ENCODE data around the gene CEBPB.

CEBPB gene

DNA sequence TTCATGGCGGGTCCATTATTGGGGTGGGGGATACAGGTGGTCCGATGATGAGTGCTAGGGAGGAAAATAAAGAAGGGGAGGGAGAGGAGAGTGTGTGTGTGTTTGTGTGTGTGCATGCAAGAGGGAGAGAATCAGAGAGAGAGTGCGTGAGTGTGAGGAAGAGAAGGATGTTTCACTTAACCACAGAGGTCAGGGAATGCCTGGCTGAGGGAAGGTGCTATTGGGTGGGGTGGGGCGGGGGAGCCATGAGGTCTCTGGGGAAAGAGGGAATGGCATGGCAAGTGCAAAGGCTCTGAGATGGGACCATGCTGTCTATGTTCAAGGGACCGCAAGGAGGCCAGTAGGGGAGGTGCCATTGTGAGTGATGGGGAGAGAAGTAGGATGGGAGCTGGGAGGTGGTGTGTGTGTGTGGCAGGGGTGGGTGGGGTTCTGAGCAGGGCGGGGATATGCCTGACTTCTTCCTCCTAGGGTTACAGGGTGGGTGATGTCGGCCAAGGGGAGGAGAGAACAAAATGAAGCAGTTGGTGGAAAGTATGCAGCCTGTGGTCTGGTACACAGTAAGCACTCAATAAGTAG is 23.0 kb downstream of the CEBPB start:
- no peak for DNase-seq (ENCODE audit: low read depth in 2 of 2)

DNA sequence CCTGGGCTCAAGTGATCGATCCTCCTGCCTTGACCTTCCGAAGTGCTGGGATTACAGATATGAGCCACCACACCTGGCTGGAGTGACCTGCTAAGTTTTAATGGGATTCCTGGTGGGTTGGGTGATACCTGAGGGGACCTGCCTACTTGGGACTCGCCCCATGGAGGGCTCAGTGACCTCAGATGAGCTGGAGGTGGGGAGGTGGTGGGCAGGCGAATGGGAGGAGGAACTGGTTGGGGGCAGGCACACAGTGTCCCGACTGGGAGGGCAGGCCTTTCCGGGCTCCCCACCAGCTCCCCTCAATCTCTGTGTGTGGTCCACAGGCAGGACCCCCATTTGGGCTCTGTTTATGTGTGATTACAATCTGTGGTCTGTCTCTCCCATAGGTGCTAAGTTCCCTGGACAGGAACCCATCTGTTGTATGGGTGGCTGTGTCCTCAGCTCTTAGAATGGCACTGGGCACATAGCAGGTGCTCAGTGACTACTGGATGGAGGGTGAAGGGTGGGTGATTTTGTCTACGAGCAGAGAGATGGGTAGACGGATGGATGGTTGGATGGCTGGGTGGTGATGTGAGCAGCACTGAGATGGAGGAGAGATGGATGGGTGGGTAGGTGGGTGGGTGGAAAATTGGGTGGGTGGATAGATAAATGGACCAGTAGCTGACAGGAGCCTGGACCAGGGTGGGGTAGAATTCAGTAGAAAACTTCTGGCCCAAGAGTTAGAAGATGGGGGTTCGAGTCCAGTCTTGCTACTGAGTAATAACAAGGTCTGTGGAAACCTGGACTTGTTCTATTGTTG is 23.8 kb downstream of the CEBPB start:
- DNase-seq (ENCODE audit: low read depth in 2 of 2): no peak

DNA sequence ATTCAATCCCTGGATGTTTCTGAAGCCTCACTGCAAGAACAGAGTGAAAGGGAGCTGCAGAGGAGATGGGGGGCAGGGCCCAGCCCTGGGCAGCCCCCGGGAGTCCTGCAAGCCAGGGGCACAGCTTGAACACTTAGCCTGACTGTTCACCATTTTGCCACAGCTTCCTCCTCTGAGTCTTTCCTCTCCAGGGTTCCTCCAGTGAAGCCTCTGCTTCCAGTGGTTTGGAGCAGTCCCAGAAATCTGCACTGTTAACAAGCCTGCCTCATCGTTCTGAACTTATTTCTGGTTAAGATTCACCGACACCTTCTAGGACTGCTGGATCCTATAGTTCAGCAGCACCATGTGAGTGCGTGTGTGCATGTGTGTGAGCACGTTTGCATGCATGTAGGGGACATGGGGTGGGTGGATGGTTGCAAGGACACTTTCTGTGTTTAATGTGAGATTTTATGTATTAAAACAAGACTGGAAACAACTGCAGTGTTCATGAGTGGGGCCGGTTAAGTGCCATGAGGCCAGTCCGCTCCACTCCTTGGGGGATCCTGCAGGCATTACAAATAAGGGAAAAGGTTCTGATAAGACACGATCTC is 24.6 kb downstream of the CEBPB start:
- DNase-seq (ENCODE audit: low read depth in 2 of 2): no peak

DNA sequence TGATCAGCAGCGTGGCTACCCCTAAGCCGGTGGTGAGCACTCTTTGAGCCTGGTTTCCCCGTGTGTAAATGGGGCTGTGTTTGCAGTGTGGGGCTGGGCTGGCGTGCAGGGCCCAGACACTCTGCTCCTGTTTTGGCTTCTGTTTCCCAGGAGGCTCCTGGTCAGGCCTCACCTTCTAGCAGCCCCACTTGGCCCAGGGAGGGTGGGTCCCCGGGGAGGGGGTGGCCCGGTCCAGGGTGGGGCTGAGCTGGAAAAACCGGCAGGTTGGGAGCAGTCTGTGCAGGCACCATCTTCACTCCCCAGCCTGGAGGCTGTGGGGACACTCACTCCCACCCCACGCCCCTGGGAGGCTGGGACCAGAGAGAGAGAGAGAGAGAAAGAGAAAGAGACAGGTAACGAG is 25.3 kb downstream of the CEBPB start:
- no peak for DNase-seq (ENCODE audit: low read depth in 2 of 2)

DNA sequence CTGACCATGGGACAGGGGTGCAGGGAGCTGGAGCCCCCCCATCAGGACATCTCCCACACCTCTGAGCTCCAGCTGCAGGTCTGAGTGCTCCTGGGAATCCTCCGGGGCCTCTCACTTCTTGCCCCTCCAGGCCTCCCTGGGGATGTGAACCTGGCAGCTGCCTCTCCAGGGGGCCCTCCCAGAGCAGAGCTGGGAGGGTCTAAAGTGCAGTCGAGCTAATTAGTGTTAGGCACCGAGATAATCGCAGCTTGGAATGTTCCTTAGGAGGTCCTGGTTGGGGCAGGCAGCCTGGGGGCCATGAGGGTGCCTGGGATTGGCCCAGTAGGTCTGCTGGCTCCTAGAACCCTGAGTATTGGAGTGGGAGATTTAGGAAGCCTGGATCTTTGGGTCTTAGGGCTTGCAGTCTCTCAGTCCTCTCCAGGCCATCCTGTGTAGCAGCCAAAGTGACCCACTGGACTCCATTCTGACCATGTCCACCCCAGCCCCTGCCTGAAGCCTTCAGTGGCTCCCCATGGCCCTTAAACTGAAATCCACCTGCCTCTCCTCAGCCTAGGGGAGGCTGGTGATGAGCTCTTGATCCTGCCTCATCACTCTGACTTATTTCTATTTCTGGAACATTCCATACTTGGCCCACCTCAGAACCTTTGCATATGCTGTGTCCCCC is 26.0 kb downstream of the CEBPB start:
- DNase-seq (ENCODE audit: low read depth in 2 of 2): no peak

DNA sequence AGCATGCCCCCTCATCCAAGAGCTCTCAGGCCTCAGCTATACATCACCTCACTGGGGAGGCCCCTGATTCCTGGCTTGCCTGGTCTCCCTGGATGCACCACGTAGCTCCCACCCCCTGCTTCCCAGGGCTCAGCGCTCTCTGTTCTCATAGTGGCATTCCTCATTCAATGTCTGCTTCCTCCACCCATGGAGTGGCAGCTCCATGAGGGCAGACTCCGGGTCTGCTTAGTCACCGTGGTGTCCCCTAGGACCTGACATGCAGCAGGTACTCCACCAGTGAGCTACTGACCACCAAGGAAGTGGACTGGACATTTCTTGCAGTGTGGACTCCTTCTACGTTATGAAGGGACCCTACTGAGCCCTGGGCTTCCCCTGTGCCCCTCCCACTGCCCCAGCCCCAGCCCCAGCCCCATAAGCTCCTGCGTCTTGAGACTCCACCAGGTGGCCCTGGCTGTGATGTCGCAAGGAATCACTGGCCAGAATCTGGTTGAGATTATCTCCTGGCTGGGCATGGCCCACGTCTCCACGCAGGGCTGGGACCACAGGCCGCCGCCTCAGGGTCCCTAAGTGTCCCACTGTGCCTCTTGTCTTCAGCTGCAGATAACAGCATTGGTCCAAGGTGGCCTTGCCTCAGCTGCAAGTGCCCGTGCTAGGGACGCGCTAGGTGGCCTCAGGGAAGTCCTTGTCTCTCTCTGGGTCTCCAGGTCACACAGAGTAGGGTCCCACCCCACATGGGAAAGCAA is 26.7 kb downstream of the CEBPB start:
- no peak for DNase-seq (ENCODE audit: low read depth in 2 of 2)

DNA sequence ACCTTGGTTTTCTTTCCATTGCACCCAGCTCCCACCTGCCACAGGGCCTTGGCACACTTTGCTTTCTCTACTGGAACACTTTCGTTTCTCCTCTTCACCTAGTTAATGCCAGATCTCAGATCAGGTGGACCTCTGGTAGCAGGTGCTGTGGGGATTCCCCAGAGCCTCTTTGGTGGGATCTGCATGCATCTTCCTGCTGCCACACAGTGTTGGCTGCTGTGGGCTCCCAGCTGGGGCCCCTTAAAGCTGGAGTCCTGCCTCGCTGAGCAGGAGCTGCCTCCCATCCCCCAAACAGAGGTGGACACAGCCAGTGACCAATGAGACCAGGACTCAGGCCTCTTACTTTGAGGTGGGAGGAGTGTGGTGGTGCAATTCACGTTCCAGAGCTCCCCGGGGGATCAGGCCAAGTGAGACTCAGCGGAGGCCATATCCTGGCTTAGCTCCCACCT is 28.4 kb downstream of the CEBPB start:
- no peak for DNase-seq (ENCODE audit: low read depth in 2 of 2)

DNA sequence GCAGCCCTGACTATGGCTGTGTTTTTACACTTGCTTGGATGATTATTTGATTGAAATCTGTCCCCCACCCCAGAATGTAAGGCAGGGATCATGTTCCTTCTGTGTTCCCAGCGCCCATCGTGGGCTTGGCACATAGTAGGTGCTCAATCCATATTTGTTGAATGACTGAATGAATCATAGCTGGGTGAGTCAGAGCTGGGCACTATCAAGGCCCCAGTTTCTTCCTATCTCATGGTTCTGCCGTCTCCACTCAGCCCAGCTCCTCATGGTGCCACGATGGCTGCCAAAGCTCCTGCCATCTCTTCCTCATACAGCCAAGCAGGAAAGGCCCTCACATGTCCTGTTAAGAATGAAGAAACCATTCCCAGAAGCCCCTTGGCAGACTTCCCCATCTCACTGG is 29.0 kb downstream of the CEBPB start:
- DNase-seq (ENCODE audit: low read depth in 2 of 2): no peak

DNA sequence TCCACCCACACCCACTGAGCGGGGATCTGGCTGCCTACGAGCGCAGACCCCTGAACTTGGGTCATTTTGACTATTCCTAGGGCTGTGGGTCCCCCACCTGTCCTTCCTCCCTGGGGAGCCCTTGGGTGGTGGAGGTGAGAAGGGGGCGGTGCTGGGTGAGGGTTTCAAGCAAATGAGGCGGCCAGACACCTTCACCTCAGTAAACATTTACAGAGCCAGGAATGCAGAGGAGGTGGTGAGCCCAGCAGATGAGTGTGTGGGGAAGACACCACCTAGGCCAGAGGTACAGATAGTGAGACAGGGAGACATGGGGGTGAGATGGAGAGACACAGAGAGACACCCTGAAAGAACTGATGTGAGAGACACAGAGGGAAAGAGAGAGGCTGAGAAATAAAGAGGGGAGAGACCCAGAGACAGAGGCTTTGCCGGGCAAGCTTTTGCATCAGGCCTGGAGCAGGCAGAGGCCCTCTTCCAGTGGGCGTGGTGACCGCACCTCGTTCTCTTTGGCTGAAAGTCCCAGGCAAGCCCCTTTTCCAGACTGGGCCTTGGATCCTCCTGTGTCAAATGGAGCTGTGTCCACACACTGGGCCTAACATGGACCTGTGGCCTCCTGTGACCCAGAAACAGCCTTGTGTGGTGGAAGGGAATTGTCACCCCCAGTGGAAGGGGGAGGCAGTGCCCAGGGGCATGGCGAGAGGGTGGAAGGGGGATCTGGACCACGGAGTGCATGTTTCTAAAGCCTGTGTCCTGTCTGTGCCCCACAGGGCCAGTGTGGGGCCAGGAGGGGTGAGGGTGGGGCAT is 29.7 kb downstream of the CEBPB start:
- no peak for DNase-seq (ENCODE audit: low read depth in 2 of 2)

DNA sequence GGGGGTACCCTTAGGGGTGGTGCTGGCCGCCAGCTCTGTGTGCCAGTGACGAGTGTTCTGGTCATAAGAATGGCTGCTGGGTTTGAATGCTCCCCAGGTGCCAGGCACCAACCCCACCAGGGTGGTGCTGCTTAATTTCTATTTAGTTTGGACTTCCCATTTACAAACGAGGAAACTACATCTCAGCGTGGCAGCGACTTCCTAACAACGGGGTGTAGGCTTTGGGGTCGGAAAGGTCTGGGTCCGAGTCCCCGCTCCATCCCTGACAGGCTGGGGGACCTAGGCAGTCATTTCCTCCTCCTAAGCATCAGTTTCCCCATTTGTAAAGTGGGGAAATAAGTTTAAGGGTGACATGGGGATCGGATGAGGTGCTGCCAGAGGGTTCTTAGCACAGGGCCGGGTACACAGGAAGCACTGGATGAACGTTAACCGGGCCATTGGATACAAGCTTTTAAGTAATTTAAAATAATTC is 30.3 kb downstream of the CEBPB start:
- DNase-seq (ENCODE audit: low read depth in 2 of 2): no peak

DNA sequence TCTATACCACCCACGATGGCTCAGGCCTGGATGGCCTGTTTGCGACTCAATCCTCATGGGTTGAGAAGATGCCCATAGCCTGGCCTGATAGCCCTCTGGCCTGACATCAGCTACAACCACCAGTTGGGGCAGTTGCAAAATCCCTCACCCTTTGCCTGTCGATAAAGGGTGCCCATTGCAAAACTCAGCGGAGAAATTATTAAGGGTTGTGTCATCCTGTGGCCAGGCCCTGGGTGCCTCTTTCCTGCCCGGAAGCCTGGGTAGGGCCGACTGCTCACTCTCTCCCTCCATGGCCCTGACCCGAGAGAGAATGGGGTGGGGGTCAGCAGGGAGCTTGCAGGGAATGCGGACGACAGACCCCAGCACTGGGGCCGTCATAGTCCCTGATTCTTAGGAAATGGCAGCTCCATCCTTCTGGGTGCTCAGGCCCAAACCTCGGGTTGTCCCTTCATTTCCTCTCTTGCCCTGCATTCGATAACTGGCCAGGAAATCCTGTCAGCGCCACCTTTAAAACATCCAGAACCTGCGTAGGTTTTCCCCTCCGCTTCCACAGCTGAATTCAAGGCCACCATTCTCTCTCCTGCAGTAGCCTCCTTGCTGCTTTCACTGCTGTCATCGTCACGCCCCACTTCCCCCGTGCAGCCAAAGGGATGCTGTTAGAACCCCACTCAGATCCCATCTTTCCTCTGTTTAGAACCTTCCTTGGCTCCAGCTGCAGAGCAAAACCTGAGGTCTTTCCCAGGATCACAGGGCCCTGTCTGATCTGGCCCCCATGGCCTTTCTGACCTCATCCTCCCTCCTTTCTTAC is 31.1 kb downstream of the CEBPB start:
- DNase-seq (ENCODE audit: low read depth in 2 of 2): no peak

DNA sequence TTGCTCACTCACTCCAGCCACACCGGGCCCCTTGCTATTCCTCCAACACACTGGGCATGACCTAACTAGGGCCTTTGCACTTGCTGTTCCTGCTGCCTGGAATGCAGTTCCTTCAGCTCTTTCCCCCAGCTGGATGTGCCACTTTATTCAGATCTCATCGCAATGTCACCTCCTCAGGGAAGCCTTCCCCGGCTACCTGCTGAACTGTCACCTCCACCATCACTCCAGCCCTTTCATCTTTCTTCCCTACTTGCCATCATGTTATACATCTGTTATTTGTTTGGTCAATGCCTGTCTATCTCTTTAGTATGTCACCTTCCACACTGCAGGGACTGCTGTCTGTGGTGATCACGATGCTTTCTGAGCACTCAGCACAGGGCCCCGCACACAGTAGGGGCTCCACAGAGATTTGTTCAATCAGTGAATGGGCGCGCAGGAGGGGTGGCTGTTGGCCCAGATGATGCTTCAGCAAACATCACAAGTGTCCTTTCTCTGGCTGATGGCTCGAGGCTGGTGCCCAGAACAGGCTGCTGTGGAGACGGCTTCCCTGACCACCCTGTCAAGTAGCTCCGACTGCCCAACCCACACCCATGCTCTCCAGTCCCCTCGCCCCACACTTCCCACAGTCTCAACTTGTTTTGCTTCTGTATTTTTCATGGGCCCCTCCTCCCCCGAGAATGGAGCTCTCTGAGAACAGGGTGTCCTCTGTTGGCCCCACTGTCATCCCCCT is 31.8 kb downstream of the CEBPB start:
- no peak for DNase-seq (ENCODE audit: low read depth in 2 of 2)

DNA sequence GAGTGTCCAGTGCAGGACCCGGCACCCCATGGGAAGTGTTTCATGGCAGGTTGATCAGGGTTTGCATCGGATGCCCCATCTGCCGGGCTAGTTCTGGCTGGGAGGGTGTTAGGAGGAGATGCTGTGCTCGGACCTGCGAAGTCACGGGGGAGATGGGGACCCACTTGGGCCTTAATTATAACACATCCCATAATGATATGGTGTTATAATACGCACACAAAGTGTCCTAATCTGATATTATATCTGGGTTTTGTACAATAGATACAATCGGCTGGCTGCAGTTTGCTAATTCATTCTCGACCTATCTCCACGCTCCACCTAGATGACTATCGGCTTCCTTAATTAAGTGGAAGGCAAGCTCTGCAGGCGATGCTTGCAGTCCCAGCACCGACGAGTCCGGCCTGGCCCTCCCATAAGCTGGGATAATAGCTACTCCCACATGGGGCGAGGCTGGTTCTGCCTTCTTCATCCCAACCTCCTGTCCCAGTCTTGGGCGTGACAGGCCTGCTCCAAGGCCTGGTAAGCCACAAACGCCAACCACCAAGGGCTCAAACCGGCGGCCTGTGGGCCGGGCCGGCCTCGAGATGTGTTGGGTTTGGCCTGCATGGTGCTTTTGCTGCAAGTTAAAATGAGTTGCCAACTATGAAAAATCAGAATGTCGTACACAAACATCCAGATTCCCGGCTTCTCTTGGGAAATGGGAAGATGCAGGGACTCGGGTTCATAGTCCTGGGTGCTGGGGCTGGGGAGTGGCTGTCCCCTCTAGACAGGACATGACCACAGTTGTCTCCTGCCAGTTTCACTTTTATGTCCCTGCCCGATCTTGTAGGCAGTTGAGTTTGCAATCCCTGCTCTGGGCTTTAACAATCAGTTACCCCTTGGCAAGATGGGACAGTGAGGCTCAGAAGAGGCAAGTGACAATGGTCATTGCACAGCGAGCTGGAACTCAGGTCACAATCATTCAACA is 32.7 kb downstream of the CEBPB start:
- no peak for DNase-seq (ENCODE audit: low read depth in 2 of 2)

DNA sequence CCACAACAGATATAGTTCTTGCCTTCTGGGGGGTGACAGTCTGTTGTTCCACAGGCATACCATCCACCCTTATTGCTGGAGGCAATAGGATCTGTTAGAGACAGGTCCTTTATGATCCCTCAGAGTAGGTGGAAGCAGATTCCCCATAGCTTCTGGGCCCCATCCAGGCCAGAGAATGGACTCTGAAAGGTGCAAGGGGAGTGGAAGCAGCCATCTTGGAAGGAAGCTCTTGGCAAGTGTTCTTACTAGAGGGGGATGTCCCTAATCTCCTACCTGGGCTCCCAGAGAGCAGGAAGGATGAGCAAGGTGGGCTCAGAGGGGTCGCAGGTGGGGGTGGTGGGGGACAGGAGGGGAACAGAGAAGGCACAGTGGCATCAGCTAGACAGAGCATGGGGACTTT is 33.4 kb downstream of the CEBPB start:
- DNase-seq (ENCODE audit: low read depth in 2 of 2): no peak

DNA sequence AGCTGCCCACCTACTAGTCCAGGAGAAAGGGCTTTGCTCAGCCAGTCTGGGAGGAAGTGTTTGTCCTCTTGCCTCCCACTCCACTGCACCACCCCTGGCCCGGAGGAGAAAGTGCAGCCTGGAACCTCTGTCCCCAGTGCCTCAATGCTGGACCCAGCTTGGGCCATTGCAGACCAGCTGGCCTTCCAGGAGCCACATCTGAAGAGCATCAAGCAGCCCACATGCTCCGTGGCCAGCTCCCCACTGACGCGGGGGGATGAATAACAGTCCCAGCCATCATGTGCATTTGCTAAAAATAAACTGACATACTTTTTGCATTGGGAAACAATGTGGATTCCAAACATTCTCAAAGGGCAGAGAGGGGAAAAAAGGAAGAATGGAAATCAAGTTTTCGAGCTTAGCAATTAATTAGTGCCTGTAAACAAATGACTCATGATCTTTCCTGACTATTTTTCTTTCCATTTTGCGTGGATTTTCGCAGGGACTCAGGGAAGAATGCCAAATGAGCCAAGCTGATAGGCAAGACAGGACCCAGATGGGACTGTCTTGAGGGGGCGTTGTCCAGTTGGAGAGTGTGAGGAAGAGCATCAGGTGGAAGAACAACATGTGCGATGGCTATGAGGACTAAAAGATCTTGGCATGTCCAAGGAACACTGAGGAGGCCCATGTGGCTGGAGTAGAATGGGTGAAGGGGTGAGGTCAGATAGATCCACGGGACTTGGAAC is 34.1 kb downstream of the CEBPB start:
- DNase-seq (ENCODE audit: low read depth in 2 of 2): no peak

DNA sequence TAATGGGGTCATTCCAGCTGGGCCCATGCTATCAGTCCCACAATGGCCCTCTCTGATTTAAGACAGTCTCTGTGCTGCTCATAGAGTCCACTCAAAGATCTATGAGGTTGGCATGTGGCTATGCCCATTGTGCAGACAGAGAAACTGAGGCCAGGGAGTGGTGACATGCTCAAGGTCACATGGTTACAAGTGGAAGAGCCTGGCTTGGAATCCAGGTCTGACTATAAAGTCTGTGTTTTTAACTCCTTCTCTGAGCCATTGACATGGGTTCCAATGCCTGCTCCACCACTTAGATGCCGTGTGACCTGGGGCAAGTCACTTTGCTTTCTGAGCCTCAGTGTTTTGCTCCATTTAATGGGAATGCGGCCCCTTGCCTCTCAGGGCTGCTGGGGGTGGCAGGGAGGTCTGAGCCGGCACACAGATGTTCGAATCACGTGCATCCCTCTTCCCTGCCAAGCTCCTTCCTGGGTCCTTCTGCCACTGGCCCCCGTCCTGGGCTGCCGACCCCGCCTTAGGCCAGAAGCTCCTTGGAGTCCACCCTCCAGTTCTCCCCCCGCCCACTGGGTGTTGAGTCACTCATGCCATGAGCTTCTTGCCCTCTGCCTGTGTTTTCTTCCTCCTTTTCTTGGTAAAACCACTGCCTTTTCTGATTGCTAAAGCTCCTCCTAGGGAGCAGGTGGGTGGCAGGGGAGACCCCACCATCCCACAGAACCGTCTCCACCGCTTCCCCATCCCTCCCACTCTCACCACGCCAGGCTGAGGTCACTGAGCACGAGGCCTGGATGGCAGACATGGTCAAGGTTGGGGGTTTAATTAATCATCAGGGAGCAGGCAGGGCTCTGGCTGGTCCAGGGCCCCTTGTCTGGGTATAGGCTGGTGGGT is 35.7 kb downstream of the CEBPB start:
- DNase-seq (ENCODE audit: low read depth in 2 of 2): peak; percentile 34 to 42

DNA sequence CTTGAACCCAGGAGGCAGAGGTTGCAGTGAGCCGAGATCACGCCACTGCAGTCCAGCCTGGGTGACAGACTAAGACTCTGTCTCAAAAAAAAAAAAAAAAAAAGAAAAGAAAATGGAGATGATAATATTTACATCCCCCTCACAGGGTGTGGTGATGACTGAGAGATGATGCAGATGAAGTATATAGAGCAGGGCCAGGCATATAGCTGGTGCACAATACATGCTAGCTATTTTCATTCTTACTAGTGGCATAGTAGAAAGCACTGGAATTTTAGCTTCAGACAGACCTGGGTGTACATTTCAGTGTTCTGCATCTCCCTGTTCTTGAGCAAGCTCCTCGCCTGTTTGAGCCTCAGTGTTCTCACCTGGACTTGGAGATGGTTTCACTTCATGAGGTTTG is 36.9 kb downstream of the CEBPB start:
- no peak for DNase-seq (ENCODE audit: low read depth in 2 of 2)
